ENCODE data around the gene RYR2.

- TF ChIP-seq CTCF (IDR thresholded peaks at IDR 0.05) (no peak), POLR2A (IDR thresholded peaks at IDR 0.05) (no peak)
These were observed 706.4 kb downstream of the RYR2 start for GRCh38 chr1:237748171-237748960.
